Mucosa of gallbladder (tissue), 1 donor: ENCODE results near the gene NACC2. TPM values are rescaled to one million over a fixed set of nuclear protein-coding genes. Genes with fewer than 3 reads are reported as not detected.
"Not testable (repeated sequence)": the region's sequence is repeated elsewhere in the genome, so short reads cannot be mapped to it uniquely, and the experiment has no call there.

Experiments used
- DNase-seq: peaks from one replicate; pipeline ENCODE4 v3.0.0-alpha.2; 2020; ENCODE audit warnings: low spot score
- total RNA-seq: library from RNA; stranded (reverse); gene quantifications from one replicate; pipeline ENCODE4 v1.2.1, GENCODE V29; 2021
- donor health status: DM: no; HTN: no; CAD: no.

Gene NACC2
- total RNA-seq, 1 donor from 2014 or later, result 59.6 TPM

GRCh38 chr9:136046554-136046920 lies 48.6 kb downstream of the NACC2 start:
- no peak for DNase-seq

GRCh38 chr9:136045595-136046553 lies 49.2 kb downstream of the NACC2 start:
- no peak for DNase-seq

GRCh38 chr9:136044971-136045594 lies 50.0 kb downstream of the NACC2 start:
- DNase-seq, result no peak

- DNase-seq, result no peak
These were observed 50.7 kb downstream of the NACC2 start for GRCh38 chr9:136044207-136044970.

GRCh38 chr9:136043441-136043991 lies 51.6 kb downstream of the NACC2 start:
- DNase-seq, result no peak

GRCh38 chr9:136042541-136042940 lies 52.5 kb downstream of the NACC2 start:
- DNase-seq, result no peak

- DNase-seq, result not testable (repeated sequence)
These were observed 54.2 kb downstream of the NACC2 start for GRCh38 chr9:136040848-136041247.

GRCh38 chr9:136039488-136039887 lies 55.6 kb downstream of the NACC2 start:
- no peak for DNase-seq

- DNase-seq, result no peak
These were observed 58.2 kb downstream of the NACC2 start for GRCh38 chr9:136036848-136037247.

GRCh38 chr9:136036050-136036449 lies 59.0 kb downstream of the NACC2 start:
- no peak for DNase-seq

- DNase-seq, result no peak
These were observed 63.1 kb downstream of the NACC2 start for GRCh38 chr9:136031741-136032730.

- DNase-seq, result no peak
These were observed 64.0 kb downstream of the NACC2 start for GRCh38 chr9:136031094-136031493.

GRCh38 chr9:136029556-136029955 lies 65.5 kb downstream of the NACC2 start:
- DNase-seq, result no peak

GRCh38 chr9:136028760-136029470 lies 66.2 kb downstream of the NACC2 start:
- no peak for DNase-seq

- not testable (repeated sequence) for DNase-seq
These were observed 68.2 kb downstream of the NACC2 start for GRCh38 chr9:136026943-136027289.

GRCh38 chr9:136026266-136026942 lies 68.7 kb downstream of the NACC2 start:
- DNase-seq, result no peak

- DNase-seq, result no peak
These were observed 69.6 kb downstream of the NACC2 start for GRCh38 chr9:136025481-136025880.

- no peak for DNase-seq
These were observed 70.3 kb downstream of the NACC2 start for GRCh38 chr9:136024696-136025316.

- DNase-seq, result no peak
These were observed 70.8 kb downstream of the NACC2 start for GRCh38 chr9:136024286-136024685.
